ENCODE results near the gene KSR1. TPM values are rescaled to one million over a fixed set of nuclear protein-coding genes. Genes with fewer than 3 reads are reported as not detected.
"Not testable (repeated sequence)": the region's sequence is repeated elsewhere in the genome, so short reads cannot be mapped to it uniquely, and the experiment has no call there.

KSR1 gene
- total RNA-seq, 1 experiment from 2014 or later: 4.5 TPM

GRCh38 chr17:27649929-27650328, 193.7 kb downstream of the KSR1 start:
- no peak for TF ChIP-seq CTCF (IDR thresholded peaks at IDR 0.05; ENCODE audit: unreplicated experiment)
- no peak for DNase-seq
- CTCF ChIA-PET: interaction anchor here (3.0 kb wide), 1 partner anchor 40 kb away, joined by 24 read pairs; no protein-coding TSS in a partner anchor
- Mint-ChIP-seq H3K36me3 (ENCODE audit: insufficient read depth, unreplicated experiment) (no peaks in the 10 kb centered on the region), H3K27ac (ENCODE audit: unreplicated experiment) (no peak overlapping the region), H3K27me3 (ENCODE audit: unreplicated experiment) (peaks cover 14% of the 10 kb centered on the region), H3K4me3 (ENCODE audit: low read depth, unreplicated experiment) (no peak overlapping the region), H3K4me1 (ENCODE audit: low read depth, unreplicated experiment) (no peaks in the 10 kb centered on the region), H3K9me3 (ENCODE audit: low read depth, unreplicated experiment) (no peaks in the 10 kb centered on the region)
- intact Hi-C loops (cut with micrococcal nuclease; ENCODE audit: unreplicated experiment): no loop called here
- BruUV-seq (replicated peaks): no TSS peak

GRCh38 chr17:27650836-27651235, 194.6 kb downstream of the KSR1 start:
- no peak overlapping the region for H3K4me3 Mint-ChIP-seq (ENCODE audit: low read depth, unreplicated experiment)
- intact Hi-C loops (cut with micrococcal nuclease; ENCODE audit: unreplicated experiment): loop anchor here (1.0 kb wide), 2 partner anchors 42 to 48 kb away; no protein-coding TSS in a partner anchor
- H3K27me3 Mint-ChIP-seq (ENCODE audit: unreplicated experiment): peaks cover 14% of the 10 kb centered on the region
- no TSS peak for BruUV-seq (replicated peaks)
- no peak overlapping the region for H3K27ac Mint-ChIP-seq (ENCODE audit: unreplicated experiment)
- CTCF ChIA-PET: interaction anchor here (1.1 to 3.0 kb wide), 4 partner anchors 41 to 51 kb away, joined by 4 to 24 read pairs (median 4); no protein-coding TSS in a partner anchor
- no peak for DNase-seq
- no peak for TF ChIP-seq CTCF (IDR thresholded peaks at IDR 0.05; ENCODE audit: unreplicated experiment)
- no peaks in the 10 kb centered on the region for H3K36me3 Mint-ChIP-seq (ENCODE audit: insufficient read depth, unreplicated experiment)
- H3K4me1 Mint-ChIP-seq (ENCODE audit: low read depth, unreplicated experiment): no peaks in the 10 kb centered on the region
- H3K9me3 Mint-ChIP-seq (ENCODE audit: low read depth, unreplicated experiment): no peaks in the 10 kb centered on the region

- CTCF ChIA-PET: interaction anchor here (1.1 to 3.0 kb wide), 5 partner anchors 42 to 130 kb away, joined by 4 to 24 read pairs (median 4); no protein-coding TSS in a partner anchor
- no peak overlapping the region for H3K27ac Mint-ChIP-seq (ENCODE audit: unreplicated experiment)
- no peaks in the 10 kb centered on the region for H3K4me1 Mint-ChIP-seq (ENCODE audit: low read depth, unreplicated experiment)
- peak; percentile 74 for DNase-seq
- BruUV-seq (replicated peaks): no TSS peak
- H3K9me3 Mint-ChIP-seq (ENCODE audit: low read depth, unreplicated experiment): no peaks in the 10 kb centered on the region
- peaks cover 19% of the 10 kb centered on the region for H3K27me3 Mint-ChIP-seq (ENCODE audit: unreplicated experiment)
- no peaks in the 10 kb centered on the region for H3K36me3 Mint-ChIP-seq (ENCODE audit: insufficient read depth, unreplicated experiment)
- TF ChIP-seq CTCF (IDR thresholded peaks at IDR 0.05; ENCODE audit: unreplicated experiment): peak; percentile 88
- intact Hi-C loops (cut with micrococcal nuclease; ENCODE audit: unreplicated experiment): loop anchor here (1.0 kb wide), 2 partner anchors 42 to 48 kb away; no protein-coding TSS in a partner anchor
- no peak overlapping the region for H3K4me3 Mint-ChIP-seq (ENCODE audit: low read depth, unreplicated experiment)
Measured at GRCh38 chr17:27651411-27652345, 195.4 kb downstream of the KSR1 start.

GRCh38 chr17:27653449-27653971, 197.3 kb downstream of the KSR1 start:
- H3K36me3 Mint-ChIP-seq (ENCODE audit: insufficient read depth, unreplicated experiment); H3K9me3 Mint-ChIP-seq (ENCODE audit: low read depth, unreplicated experiment); H3K4me1 Mint-ChIP-seq (ENCODE audit: low read depth, unreplicated experiment); DNase-seq; H3K4me3 Mint-ChIP-seq (ENCODE audit: low read depth, unreplicated experiment); intact Hi-C loops (cut with micrococcal nuclease; ENCODE audit: unreplicated experiment); H3K27ac Mint-ChIP-seq (ENCODE audit: unreplicated experiment); BruUV-seq (replicated peaks): not testable (repeated sequence)
- peaks cover 34% of the 10 kb centered on the region for H3K27me3 Mint-ChIP-seq (ENCODE audit: unreplicated experiment)
- CTCF ChIA-PET: interaction anchor here (1.6 kb wide), 1 partner anchor 106 kb away, joined by 4 read pairs; no protein-coding TSS in a partner anchor
